Limb (tissue), 2 donors: ENCODE results near the gene APIP.

Experiments used
- DNase-seq, 2 donors: peaks; one replicate each; pipeline ENCODE4 v3.0.0-alpha.2; 2016; ENCODE audit errors: extremely low spot score in 2 of 2

The APIP gene, protein sequence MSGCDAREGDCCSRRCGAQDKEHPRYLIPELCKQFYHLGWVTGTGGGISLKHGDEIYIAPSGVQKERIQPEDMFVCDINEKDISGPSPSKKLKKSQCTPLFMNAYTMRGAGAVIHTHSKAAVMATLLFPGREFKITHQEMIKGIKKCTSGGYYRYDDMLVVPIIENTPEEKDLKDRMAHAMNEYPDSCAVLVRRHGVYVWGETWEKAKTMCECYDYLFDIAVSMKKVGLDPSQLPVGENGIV

GRCh38 chr11:34916015-34916842 is at the start of gene APIP, which contains the start of gene PDHX:
TSS of gene APIP (minus strand) at chr11:34916379. CDS start at chr11:34916284, 95 bp downstream.
TSS of gene PDHX (plus strand) at chr11:34916618. CDS start at chr11:34916656, 38 bp downstream.
- DNase-seq, result peak; percentile 93 to 100

DNA sequence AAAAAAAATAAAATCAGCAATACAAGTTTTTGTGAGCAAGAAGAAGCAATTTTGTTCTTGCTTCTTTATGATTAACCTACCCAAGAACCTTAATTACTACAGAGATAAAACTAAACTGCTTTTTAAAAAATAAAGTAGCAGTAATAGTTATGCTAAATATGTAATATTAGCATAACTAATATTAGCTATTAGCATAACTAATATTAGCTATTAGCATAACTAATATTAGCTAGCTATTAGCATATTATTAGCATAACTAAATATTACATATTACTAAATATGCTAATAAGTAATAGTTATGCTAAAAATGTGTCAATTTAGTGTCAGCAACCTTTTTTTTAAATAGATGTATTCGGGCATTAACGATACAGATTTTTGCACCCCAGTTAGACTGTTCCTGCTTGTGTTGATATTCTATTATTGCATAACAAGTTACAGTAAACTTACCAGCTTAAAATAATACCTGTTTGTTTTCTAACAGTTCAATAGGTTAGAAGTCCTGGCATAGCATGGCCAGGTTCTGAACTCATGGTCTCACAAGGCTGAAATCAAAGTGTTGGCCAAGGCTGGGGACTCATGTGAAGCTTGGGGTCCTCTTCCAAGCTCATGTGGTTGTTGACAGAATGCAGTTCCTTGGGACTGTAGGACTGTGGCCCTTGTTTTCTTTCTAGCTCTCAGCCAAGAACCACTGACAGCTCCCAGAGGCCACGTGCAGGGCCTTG is 48.6 kb upstream of the APIP start:
- no peak for DNase-seq

- no peak for DNase-seq
Observed at GRCh38 chr11:34963351-34963750, 47.2 kb upstream of the APIP start.

DNA sequence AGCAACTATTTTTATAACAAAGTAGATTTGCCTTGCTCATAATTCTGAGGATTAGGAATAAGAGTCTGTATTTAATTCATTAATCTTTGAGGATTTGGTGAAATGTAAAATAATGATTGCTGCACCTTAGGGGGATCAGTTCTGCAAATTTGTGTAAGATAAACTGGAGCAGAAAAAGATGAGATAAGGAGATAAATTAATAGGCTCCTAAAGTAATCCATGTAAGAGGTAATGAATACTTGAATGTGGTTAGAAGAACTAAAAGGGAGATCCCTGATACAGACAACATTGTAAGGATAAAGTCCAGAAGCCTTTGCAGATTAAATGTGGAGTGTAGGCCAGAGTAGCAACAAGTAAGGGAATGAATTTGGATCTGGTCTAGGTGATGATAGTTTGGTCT is 45.9 kb upstream of the APIP start:
- no peak for DNase-seq

DNA sequence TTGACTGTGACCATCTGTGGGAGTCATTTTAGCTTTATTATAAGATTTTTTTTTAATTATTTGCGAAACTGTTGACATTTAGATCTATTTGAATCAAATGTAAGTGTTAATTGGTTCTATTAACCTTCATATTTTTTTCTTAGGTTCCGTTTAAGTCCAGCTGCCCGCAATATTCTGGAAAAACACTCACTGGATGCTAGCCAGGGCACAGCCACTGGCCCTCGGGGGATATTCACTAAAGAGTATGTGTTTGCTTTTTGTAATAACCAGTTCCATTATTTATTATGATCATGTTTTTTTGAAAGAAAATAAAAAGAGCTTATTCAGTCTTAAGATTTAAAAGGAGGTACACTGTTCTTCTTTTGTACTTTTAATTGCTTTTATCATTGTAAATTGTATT is 44.1 kb upstream of the APIP start:
- no peak for DNase-seq

DNA sequence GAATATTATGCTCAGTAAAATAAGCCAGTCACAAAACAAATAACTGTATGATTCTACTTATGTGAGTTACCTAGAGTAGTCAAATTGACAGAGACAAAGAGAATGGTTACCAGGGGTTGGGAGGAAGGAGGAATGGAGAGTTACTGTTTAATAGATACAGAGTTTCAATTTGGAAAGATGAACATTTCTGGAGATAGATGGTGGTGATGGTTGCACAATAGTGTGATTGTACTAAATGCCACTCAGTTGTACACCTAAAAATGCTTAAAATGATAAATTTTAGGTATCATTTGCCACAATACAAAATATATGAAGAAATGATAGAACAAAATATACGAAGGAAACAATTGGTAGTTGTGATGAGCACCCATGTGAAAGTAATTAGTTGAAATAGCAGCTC is 43.6 kb upstream of the APIP start:
- no peak for DNase-seq

- no peak for DNase-seq
Observed at GRCh38 chr11:34957606-34958005, 41.4 kb upstream of the APIP start.

GRCh38 chr11:34957206-34957605 is 41.0 kb upstream of the APIP start:
- DNase-seq, result no peak

DNA sequence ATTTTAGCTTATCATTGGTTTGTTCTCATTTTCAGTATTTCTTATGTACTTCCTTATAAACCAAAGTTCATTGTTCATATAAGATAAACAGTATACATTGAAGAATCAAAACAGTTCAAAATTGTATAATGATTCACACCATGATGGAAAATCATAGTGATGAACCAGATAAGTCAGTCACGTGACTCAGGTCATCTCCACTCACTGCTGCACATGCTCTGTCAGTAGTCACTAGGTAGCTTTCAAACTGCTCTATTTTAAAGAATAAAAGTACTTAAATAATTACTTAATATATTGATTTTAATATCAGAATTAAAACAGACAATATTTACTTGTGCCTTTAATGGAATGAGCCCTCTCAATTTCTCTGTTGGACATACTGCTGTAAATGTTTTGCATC is 37.8 kb upstream of the APIP start:
- DNase-seq, result no peak

DNA sequence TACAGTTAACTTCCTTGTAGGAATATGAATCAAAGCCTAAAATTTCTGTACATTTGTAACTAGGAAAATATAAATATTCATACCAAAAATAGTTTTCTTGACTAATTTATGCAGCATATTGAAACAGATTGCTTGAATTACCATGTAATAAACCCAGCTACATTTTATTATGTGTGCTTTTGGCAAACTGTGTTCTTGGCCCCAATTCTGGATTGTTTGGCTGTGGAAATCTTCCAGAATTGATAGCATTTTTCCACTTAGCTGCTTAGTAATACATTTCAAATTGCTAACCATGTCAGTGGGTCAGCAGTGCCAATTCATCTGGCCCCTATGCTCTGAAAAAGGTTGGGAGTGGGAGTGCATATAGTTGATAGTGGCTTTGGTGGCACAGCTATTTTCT is 32.5 kb upstream of the APIP start:
- no peak for DNase-seq

DNA sequence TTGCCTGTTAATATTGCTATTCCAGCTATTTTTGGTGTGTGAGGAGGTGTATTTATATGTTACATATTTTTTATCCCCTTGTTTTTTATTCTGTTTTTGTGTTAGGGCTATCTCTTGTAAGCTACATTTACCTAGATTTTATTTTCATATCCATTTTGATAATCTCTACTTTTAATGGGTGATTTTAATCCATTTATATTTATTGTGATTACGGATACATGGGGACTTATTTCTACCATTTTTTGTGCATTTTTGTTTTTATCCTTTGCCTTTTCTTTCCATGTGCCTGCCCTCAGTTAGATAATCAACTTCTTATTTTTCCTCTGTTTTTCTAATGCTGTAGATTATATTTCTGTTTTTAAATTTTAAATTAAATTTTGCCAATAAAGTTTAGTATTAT is 28.5 kb upstream of the APIP start:
- no peak for DNase-seq

GRCh38 chr11:34941688-34942087 is 25.5 kb upstream of the APIP start:
- no peak for DNase-seq

DNA sequence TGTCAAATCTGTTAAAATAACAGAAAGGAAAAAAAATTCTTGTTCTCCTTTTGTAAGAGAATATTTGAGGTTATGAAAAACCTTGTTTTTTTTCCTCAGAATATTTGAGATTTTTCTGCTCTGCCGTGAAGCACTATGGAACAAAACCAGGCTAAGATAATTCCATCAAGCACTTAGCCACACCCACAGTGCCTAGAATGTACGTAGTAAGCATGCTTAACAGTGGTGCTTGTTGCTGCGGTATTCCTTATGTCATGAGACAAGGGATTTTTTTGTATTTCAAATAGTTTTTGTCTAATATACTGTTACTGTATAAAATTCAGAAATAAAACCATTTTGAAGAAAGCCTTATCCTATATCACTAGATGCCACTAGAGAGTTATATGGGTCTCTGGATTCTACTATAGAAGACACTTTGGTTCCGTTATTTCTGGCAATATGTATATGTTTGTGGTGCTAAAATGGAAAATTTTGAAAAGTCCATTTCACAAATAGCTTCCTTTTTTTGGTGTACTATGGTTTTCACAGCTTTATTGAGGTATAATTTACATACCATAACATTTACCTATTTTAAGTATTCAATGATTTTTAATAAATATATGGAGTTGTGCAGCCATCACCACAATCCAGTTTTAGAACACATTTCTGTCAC is 24.0 kb upstream of the APIP start:
- DNase-seq, result no peak

DNA sequence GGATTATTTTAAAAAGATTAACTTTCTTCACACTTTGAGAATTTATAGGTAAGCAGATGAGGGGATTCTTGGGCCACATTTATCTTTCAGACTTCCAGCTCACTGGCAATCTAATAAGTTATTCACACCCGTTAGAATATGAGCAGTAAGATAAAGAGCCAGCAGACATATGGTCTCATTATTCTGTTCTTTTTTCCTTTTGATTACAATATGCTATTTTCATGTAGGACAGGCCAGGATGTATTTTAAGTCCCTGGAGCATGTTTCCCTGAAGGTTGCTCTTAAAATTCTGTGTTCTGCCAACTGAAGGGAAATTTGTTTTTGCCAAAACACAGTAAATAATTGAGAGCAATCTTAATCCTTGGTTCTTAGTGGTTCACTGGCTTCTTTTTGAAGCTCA is 22.4 kb upstream of the APIP start:
- DNase-seq, result no peak

GRCh38 chr11:34936945-34937629 is 20.9 kb upstream of the APIP start:
- DNase-seq, result no peak

DNA sequence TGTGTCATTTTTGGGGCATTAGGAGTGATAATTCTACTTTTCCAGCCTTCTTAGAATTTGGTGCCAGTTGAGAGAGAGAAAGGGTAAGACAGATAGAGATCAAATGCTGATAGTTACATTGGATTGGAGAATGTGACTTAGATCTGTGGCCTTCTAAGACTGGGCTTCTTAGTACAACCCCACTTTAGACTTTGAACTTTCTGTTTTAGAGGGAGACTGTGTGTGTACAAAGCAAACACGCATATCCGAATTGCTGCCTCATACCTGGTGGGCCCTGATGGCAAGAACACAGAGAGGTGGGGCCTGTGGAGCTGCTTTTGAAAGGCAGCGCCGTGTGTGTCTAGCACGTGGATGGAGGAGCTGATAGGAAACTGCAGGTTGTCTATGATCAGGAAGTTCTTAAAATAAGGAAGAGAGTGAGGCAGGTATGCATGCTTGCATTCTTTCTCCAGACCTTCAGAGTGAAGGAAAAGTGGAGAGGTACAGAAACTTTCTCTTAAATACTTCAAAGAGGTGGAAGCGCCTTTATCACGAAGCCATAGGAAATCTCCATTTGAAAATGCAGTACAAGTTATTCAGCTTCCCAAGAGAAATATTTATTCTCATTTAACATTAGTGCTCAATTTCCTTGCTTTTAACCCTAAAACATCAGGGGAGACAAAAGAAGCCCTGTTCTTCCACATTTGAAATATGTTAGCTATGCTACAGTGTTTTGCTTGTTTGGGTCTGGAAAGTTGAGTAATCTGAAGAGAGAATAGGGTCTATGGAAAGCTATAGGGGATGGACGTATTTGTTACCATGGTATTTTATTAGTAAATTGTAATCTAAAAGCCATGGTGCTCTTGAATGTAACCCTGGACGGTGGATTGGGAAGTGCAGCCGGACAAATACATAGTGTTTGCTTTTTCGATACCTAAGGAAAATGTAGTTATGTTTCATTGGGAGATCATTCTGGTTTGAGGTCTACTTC is 13.9 kb upstream of the APIP start:
- no peak for DNase-seq

DNA sequence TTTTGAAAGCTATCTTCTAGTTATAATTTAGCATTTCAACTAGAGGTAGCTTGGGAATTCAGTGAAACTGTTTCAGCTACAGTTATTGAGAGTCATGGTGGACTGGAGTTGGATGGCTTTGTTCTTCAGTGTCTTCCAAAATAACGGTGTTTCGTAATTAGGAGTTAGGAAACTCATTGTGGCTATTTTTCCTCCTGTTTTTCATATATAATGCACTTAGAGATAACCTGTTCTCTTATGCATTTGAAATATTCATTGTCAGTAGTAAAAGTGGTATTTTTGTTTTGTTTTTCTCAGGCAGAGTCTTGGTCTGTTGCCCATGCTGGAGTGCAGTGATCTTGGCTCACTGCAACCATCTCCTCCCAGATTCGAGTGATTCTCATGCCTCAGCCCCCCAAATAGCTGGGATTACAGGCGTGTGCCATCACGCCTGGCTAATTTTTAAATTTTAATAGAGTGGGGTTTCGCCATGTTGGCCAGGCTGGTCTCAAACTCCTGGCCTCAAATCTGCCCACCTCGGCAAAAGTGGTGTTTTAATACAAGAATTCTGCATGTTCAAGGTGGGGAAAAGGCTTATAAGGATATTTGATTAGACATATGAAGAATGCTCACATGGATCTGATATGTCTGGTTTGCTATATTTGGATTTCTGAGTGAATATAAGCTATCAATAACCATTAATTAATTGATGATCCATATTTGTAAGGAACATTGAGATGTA is 12.9 kb upstream of the APIP start:
- no peak for DNase-seq

DNA sequence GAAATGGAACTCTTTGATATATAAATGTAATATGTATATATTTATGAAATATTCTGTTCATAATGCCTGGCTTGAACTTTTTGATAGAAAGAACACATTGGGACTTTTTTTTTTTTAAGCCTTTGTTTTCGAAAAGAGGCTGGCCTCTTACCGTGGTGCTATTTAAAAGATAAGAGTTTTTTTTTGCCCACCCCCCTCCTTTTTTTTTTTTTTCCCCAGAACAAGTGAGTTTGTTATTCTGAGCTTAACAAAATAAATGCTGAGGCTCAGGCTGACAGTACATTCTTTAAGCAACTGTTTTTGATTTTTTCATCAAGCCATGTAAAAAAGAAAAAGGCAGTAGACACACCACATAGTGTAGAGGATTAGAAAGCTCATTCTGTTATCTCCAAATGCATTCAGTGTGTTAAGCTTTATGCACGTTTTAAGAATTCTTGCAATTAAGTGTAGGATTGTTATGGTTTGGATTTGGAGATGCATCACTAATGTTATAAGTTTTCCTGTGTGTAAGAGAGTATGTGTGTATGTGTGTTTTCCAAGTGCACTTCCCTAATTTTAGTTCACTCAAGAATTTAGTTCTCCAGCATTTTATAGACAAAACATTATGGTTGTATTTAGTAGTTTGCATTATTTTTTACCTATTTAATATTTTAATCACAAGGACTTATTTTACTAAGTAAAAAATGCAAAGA is 12.2 kb upstream of the APIP start:
- DNase-seq, result no peak

DNA sequence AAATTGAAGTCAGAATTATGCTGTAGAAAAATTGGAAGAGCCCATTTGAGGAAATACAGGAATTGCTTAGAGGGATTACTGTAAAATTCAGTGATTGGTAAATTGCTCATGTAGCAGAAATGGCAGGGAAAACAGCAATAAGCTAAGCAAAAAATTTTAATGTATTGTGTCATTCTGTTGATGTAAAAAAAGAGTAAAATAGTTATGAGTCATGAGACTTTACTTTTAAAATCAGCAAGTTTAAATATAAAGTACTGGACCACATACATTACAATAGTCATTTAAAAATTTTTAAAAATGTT is 10.6 kb upstream of the APIP start:
- no peak for DNase-seq
